Loucy (cell line): ENCODE measurements around the gene TRIO.

Source experiments
- CTCF ChIP-seq: fragments of 200-600 bp; sonication (generic); conservative IDR thresholded peaks from 2 replicates; pipeline ENCODE4 v1.5.1; 2014; ENCODE audit warnings: mild to moderate bottlenecking, antibody characterized with exemption, low read length
- EZH2phosphoT487 ChIP-seq: fragments of 200-600 bp; IDR thresholded peaks from 2 replicates; pipeline ENCODE4 v1.6.1; 2018; ENCODE audit warnings: antibody characterized with exemption, mild to moderate bottlenecking, moderate library complexity, borderline replicate concordance

DNA sequence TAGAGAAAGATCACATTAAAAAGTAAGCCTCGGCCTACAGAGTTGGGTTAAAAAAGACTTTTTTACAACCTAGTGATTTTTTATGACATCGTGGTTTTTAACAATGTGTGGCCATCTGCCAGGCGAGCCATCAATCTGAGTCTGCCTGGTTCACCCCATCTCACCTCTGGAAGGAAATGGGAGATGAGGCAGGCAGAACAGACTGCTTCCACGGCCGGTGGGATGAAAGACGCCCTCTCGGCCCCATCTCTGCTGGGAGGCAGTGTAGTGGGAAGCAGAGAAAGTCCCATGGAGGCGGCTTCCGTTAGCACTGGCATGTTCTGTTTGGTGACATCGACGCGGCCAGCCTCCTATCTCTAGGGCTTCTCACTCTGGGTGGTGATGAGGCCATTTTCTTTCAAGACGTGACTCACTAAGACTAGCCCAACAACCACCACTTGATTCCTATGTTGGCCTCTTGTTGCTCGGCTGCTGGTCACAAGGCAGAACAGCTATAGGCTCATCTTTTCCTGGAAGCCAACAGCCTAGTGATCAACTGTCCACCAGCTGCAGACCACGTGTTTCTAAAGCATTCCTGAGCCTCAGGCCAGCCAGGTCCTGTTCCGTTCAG lies 306.0 kb downstream of the TRIO start:
- no peak for TF ChIP-seq CTCF
- TF ChIP-seq EZH2phosphoT487 = no peak
